Uterine smooth muscle cell (primary cell): ENCODE results near the gene EID2B. TPM values are rescaled to one million over a fixed set of nuclear protein-coding genes. Genes with fewer than 3 reads are reported as not detected.

Experiments used
- total RNA-seq: library from RNA; depleted of rRNA; stranded (reverse); fragments of >200 nt; gene quantifications from 2 replicates; pipeline ENCODE4 v1.2.3, GENCODE V29; 2014

The EID2B gene
- 4.5 and 7.5 TPM in 2 replicates for total RNA-seq

GRCh38 chr19:39532233-39533002, at the start of gene EID2B:
EID2B (minus strand) TSS chr19:39532852; CDS start chr19:39532802, 50 bp downstream.

GRCh38 chr19:39539518-39540332, 7.1 kb upstream of the EID2B start, which contains the start of gene EID2:
EID2 (minus strand) TSS chr19:39540161; CDS start chr19:39540079, 82 bp downstream.

GRCh38 chr19:39514840-39515550, 17.7 kb downstream of the EID2B start, which contains the start of gene SELENOV:
SELENOV (plus strand) TSS chr19:39515139; CDS start chr19:39515213, 74 bp downstream.

GRCh38 chr19:39498798-39499642, 33.6 kb downstream of the EID2B start, which contains the start of gene DLL3:
DLL3 (plus strand) TSS chr19:39498947; CDS start chr19:39498975, 28 bp downstream.

Other genes with a start within 250 kb of the EID2B start
- not detected in 2 replicates for gene IFNL1, start 236.4 kb downstream of the EID2B start, total RNA-seq
- 0.25 TPM in 1 of 2 replicates, not detected in the other for gene LRFN1, start 212.0 kb downstream of the EID2B start, total RNA-seq
- 0.44 and 0.50 TPM in 2 replicates for gene GMFG, start 196.8 kb downstream of the EID2B start, total RNA-seq
- 59.9 and 60.4 TPM in 2 replicates for gene SAMD4B, start 190.4 kb downstream of the EID2B start, total RNA-seq
- gene PAF1, start 141.7 kb downstream of the EID2B start, total RNA-seq = 38.4 and 55.6 TPM in 2 replicates
- 15.2 and 20.6 TPM in 2 replicates for gene MED29, start 141.5 kb downstream of the EID2B start, total RNA-seq
- gene ZFP36, start 126.0 kb downstream of the EID2B start, total RNA-seq = 1.8 and 3.0 TPM in 2 replicates
- gene PLEKHG2, start 120.2 kb downstream of the EID2B start, total RNA-seq = 9.0 and 16.4 TPM in 2 replicates
- 111 and 167 TPM in 2 replicates for gene RPS16, start 96.9 kb downstream of the EID2B start, total RNA-seq
- gene SUPT5H, start 87.3 kb downstream of the EID2B start, total RNA-seq = 63.1 and 67.6 TPM in 2 replicates
- gene TIMM50, start 52.0 kb downstream of the EID2B start, total RNA-seq = 57.5 and 84.0 TPM in 2 replicates
- 0.12 and 0.55 TPM in 2 replicates for gene DLL3, start 33.9 kb downstream of the EID2B start, total RNA-seq
- not detected in 2 replicates for gene SELENOV, start 17.7 kb downstream of the EID2B start, total RNA-seq
- gene EID2, start 7.3 kb upstream of the EID2B start, total RNA-seq = 10.2 and 16.3 TPM in 2 replicates
- gene LGALS13, start 69.7 kb upstream of the EID2B start, total RNA-seq = not detected in 2 replicates
- not detected in 2 replicates for gene LGALS16, start 123.1 kb upstream of the EID2B start, total RNA-seq
- not detected in 2 replicates for gene LGALS14, start 171.6 kb upstream of the EID2B start, total RNA-seq
- gene CLC, start 205.2 kb upstream of the EID2B start, total RNA-seq = not detected in 2 replicates
- not detected in 2 replicates for gene LEUTX, start 246.0 kb upstream of the EID2B start, total RNA-seq